ENCODE data around the gene MYO1E. TPM values are rescaled to one million over a fixed set of nuclear protein-coding genes. Genes with fewer than 3 reads are reported as not detected.

The MYO1E gene
- total RNA-seq, 2 donors from 2014 or later, result 47.8 to 65.6 TPM

DNA sequence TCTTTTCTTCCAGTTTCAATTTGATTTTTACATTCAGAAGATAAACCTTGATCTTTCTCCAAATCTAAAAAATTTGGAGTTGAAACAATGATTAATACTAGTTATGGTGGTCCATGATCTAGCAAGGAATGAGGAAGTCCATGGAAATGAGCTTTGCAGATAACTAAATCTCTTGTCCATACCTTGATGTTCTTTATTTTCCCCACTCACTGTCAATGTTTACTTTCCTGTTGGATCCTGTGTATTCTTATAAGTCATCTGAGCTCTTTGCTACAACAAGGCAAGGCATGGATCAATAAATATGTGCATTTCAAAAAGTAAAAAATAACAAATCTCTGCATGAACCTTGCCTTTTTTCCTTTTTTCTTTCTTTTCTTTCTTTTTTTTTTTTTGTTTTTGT lies 6.2 kb upstream of the MYO1E start:
- Mint-ChIP-seq H3K9me3 (no peaks in the 10 kb centered on the region), H3K4me1 (no peaks in the 10 kb centered on the region), H3K36me3 (ENCODE audit: low read depth) (peaks cover 2% of the 10 kb centered on the region), H3K27ac (no peak overlapping the region), H3K27me3 (ENCODE audit: insufficient read depth) (peaks cover 3% of the 10 kb centered on the region), H3K4me3 (no peak overlapping the region)
- Histone ChIP-seq H3K36me3 (ENCODE audit: control insufficient read depth, insufficient read depth, low read length) (no peaks in the 10 kb centered on the region), H3K27ac (ENCODE audit: low read depth, low read length) (no peak overlapping the region), H3K9me3 (ENCODE audit: control insufficient read depth, low read length) (no peaks in the 10 kb centered on the region), H3K9ac (ENCODE audit: extremely low read depth, low read length, poor library complexity, severe bottlenecking) (no peak overlapping the region), H3K27me3 (ENCODE audit: control insufficient read depth, insufficient read depth, low read length, poor library complexity, severe bottlenecking) (no peaks in the 10 kb centered on the region), H3K4me3 (ENCODE audit: low read length) (no peak overlapping the region), H3K4me1 (ENCODE audit: control insufficient read depth, insufficient read depth, low read length) (no peaks in the 10 kb centered on the region)
- DNase-seq, result no peak
- TF ChIP-seq, protein P1, sequence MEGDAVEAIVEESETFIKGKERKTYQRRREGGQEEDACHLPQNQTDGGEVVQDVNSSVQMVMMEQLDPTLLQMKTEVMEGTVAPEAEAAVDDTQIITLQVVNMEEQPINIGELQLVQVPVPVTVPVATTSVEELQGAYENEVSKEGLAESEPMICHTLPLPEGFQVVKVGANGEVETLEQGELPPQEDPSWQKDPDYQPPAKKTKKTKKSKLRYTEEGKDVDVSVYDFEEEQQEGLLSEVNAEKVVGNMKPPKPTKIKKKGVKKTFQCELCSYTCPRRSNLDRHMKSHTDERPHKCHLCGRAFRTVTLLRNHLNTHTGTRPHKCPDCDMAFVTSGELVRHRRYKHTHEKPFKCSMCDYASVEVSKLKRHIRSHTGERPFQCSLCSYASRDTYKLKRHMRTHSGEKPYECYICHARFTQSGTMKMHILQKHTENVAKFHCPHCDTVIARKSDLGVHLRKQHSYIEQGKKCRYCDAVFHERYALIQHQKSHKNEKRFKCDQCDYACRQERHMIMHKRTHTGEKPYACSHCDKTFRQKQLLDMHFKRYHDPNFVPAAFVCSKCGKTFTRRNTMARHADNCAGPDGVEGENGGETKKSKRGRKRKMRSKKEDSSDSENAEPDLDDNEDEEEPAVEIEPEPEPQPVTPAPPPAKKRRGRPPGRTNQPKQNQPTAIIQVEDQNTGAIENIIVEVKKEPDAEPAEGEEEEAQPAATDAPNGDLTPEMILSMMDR (conservative IDR thresholded peaks at IDR 0.05), result no peak

DNA sequence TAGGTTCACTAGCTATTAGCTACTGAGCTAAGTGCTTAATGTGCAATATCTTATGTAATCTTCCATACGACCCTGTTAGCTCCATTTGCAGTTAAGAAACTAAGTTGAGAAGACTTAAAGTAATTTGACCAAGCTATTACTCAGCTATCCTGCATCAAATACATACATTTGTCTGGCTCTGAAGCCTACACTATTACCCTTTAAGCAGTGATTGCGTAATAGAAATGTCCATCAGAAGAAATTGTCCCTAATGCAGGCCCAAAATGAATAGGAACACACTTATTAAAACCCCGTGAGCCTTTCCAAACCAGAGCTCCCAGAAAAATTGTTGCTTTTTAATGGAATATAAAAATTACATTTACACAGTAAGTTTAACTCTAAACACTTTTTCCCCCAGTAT lies 5.3 kb upstream of the MYO1E start:
- WGBS, 2 experiments (ENCODE audit: insufficient coverage in 1 of 2, insufficient read length in 1 of 2), result 88 to 100% methylated on average over 1 to 3 of the region's 3 CpGs
- no peak overlapping the region for H3K9ac ChIP-seq (ENCODE audit: extremely low read depth, low read length, poor library complexity, severe bottlenecking)
- TF ChIP-seq, protein P1 (conservative IDR thresholded peaks at IDR 0.05), result no peak
- H3K36me3 ChIP-seq (ENCODE audit: control insufficient read depth, insufficient read depth, low read length), result no peaks in the 10 kb centered on the region
- no peak overlapping the region for H3K4me3 ChIP-seq (ENCODE audit: low read length)
- H3K27ac ChIP-seq (ENCODE audit: low read depth, low read length), result no peak overlapping the region
- peaks cover 7% of the 10 kb centered on the region for H3K27me3 Mint-ChIP-seq (ENCODE audit: insufficient read depth)
- no peaks in the 10 kb centered on the region for H3K4me1 ChIP-seq (ENCODE audit: control insufficient read depth, insufficient read depth, low read length)
- H3K4me1 Mint-ChIP-seq, result peaks cover 4% of the 10 kb centered on the region
- no peak overlapping the region for H3K27ac Mint-ChIP-seq
- no peaks in the 10 kb centered on the region for H3K9me3 ChIP-seq (ENCODE audit: control insufficient read depth, low read length)
- H3K9me3 Mint-ChIP-seq, result no peaks in the 10 kb centered on the region
- peaks cover 2% of the 10 kb centered on the region for H3K36me3 Mint-ChIP-seq (ENCODE audit: low read depth)
- no peak overlapping the region for H3K4me3 Mint-ChIP-seq
- no peak for DNase-seq
- no peaks in the 10 kb centered on the region for H3K27me3 ChIP-seq (ENCODE audit: control insufficient read depth, insufficient read depth, low read length, poor library complexity, severe bottlenecking)

DNA sequence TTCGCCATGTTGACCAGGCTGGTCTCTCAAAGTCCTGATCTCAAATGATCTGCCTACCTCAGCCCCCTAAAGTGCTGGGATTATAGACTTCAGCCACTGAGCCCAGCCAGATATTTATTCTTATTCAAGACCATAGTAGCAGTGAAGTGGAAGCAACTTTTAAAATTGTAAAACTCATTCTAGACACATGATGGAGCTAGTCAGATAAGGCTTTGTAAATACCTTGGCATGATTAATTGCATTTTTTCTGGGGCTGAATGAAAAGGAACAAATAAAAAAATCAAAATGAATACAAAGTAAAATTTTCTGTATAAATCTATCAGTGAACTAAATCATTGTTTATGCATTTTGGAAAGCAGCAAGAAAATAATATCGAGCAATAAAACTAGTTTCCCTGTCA lies 4.1 kb upstream of the MYO1E start:
- peaks cover 7% of the 10 kb centered on the region for H3K27me3 Mint-ChIP-seq (ENCODE audit: insufficient read depth)
- H3K9me3 Mint-ChIP-seq, result no peaks in the 10 kb centered on the region
- no peak for DNase-seq
- Histone ChIP-seq H3K4me1 (ENCODE audit: control insufficient read depth, insufficient read depth, low read length) (no peaks in the 10 kb centered on the region), H3K9me3 (ENCODE audit: control insufficient read depth, low read length) (no peaks in the 10 kb centered on the region), H3K27me3 (ENCODE audit: control insufficient read depth, insufficient read depth, low read length, poor library complexity, severe bottlenecking) (no peaks in the 10 kb centered on the region), H3K36me3 (ENCODE audit: control insufficient read depth, insufficient read depth, low read length) (no peaks in the 10 kb centered on the region), H3K9ac (ENCODE audit: extremely low read depth, low read length, poor library complexity, severe bottlenecking) (no peak overlapping the region), H3K4me3 (ENCODE audit: low read length) (no peak overlapping the region), H3K27ac (ENCODE audit: low read depth, low read length) (no peak overlapping the region)
- WGBS, 2 experiments (ENCODE audit: insufficient coverage in 1 of 2, insufficient read length in 1 of 2), result 80 to 88% methylated on average over 1 to 2 of the region's 2 CpGs
- TF ChIP-seq, protein P1 (conservative IDR thresholded peaks at IDR 0.05), result no peak
- H3K27ac Mint-ChIP-seq, result no peak overlapping the region
- H3K4me1 Mint-ChIP-seq, result peaks cover 5% of the 10 kb centered on the region
- H3K36me3 Mint-ChIP-seq (ENCODE audit: low read depth), result no peaks in the 10 kb centered on the region
- H3K4me3 Mint-ChIP-seq, result no peak overlapping the region
